ENCODE measurements around the gene ADH6. TPM values are rescaled to one million over a fixed set of nuclear protein-coding genes. Genes with fewer than 3 reads are reported as not detected.

Gene ADH6
- total RNA-seq, 1 donor from 2014 or later: not detected

DNA sequence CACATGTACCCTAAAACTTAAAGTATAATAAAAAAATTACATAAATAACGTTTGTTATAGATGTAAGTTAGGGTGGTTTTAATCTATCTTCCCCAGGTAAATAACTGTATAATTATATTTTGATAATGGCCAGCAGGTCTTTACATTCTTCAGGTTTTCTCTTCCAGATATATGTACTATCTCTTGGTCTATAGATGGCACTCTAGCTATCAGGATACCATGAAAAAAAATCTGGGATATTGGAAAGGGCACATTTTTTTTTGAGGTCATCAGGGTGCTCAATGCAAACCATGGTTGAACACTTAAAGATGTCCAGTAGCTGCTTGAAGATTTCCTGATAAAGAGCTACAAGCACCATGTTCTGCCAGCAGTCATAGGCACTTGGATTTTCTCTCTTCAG is 59.3 kb downstream of the ADH6 start:
- no peak for DNase-seq
- no peaks in the 10 kb centered on the region for H3K4me1 Mint-ChIP-seq

GRCh38 chr4:99157478-99157935 is 61.5 kb downstream of the ADH6 start:
- TF ChIP-seq, protein P1, sequence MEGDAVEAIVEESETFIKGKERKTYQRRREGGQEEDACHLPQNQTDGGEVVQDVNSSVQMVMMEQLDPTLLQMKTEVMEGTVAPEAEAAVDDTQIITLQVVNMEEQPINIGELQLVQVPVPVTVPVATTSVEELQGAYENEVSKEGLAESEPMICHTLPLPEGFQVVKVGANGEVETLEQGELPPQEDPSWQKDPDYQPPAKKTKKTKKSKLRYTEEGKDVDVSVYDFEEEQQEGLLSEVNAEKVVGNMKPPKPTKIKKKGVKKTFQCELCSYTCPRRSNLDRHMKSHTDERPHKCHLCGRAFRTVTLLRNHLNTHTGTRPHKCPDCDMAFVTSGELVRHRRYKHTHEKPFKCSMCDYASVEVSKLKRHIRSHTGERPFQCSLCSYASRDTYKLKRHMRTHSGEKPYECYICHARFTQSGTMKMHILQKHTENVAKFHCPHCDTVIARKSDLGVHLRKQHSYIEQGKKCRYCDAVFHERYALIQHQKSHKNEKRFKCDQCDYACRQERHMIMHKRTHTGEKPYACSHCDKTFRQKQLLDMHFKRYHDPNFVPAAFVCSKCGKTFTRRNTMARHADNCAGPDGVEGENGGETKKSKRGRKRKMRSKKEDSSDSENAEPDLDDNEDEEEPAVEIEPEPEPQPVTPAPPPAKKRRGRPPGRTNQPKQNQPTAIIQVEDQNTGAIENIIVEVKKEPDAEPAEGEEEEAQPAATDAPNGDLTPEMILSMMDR (IDR thresholded peaks at IDR 0.05): no peak
- DNase-seq (no peak), ATAC-seq (ENCODE audit: low read depth) (no peak)
- H3K27me3 Mint-ChIP-seq: no peaks in the 10 kb centered on the region
- no peaks in the 10 kb centered on the region for H3K36me3 Mint-ChIP-seq (ENCODE audit: low read depth)
- POLR2A ChIA-PET: no interaction called here
- H3K4me1 Mint-ChIP-seq: no peaks in the 10 kb centered on the region
- CTCF ChIA-PET: no interaction called here
- H3K9me3 Mint-ChIP-seq: peaks cover 1% of the 10 kb centered on the region
- intact Hi-C loops (cut with micrococcal nuclease): no loop called here
- no peak overlapping the region for H3K4me3 Mint-ChIP-seq
- H3K27ac Mint-ChIP-seq: no peak overlapping the region

More for the DNA sequence above, 59.3 kb downstream of the ADH6 start:
- Mint-ChIP-seq H3K9me3 (peaks cover under 1% of the 10 kb centered on the region), H3K36me3 (ENCODE audit: low read depth) (no peaks in the 10 kb centered on the region), H3K27me3 (no peaks in the 10 kb centered on the region), H3K4me3 (no peak overlapping the region), H3K27ac (no peak overlapping the region)
- intact Hi-C loops (cut with micrococcal nuclease): no loop called here
- ChIA-PET POLR2A (no interaction called here), CTCF (no interaction called here)
- ATAC-seq (ENCODE audit: low read depth): no peak
- TF ChIP-seq, protein P1 (IDR thresholded peaks at IDR 0.05): no peak

GRCh38 chr4:99156992-99157391 is 62.1 kb downstream of the ADH6 start:
- TF ChIP-seq, protein P1 (IDR thresholded peaks at IDR 0.05): no peak
- Mint-ChIP-seq H3K4me3 (no peak overlapping the region), H3K27ac (no peak overlapping the region), H3K9me3 (peaks cover 2% of the 10 kb centered on the region), H3K4me1 (no peaks in the 10 kb centered on the region), H3K36me3 (ENCODE audit: low read depth) (no peaks in the 10 kb centered on the region), H3K27me3 (no peaks in the 10 kb centered on the region)
- ATAC-seq (ENCODE audit: low read depth) (no peak), DNase-seq (no peak)
- CTCF ChIA-PET: no interaction called here
- intact Hi-C loops (cut with micrococcal nuclease): no loop called here
- POLR2A ChIA-PET: no interaction called here

GRCh38 chr4:99154658-99155342 is 64.2 kb downstream of the ADH6 start:
- CTCF ChIA-PET: no interaction called here
- Mint-ChIP-seq H3K27ac (no peak overlapping the region), H3K9me3 (peaks cover 7% of the 10 kb centered on the region), H3K27me3 (no peaks in the 10 kb centered on the region), H3K36me3 (ENCODE audit: low read depth) (no peaks in the 10 kb centered on the region), H3K4me3 (no peak overlapping the region), H3K4me1 (no peaks in the 10 kb centered on the region)
- intact Hi-C loops (cut with micrococcal nuclease): no loop called here
- TF ChIP-seq, protein P1 (IDR thresholded peaks at IDR 0.05): no peak
- DNase-seq (no peak), ATAC-seq (ENCODE audit: low read depth) (no peak)
- POLR2A ChIA-PET: no interaction called here

Other genes starting within 250 kb of the ADH6 start
- 29.9 and 38.6 TPM in 2 replicates for gene METAP1, start 223.5 kb downstream of the ADH6 start, total RNA-seq
- gene ADH5, start 130.5 kb downstream of the ADH6 start, total RNA-seq: 70.1 and 74.2 TPM in 2 replicates
- gene ADH4, start 74.9 kb downstream of the ADH6 start, total RNA-seq: not detected in 2 replicates
- not detected in 2 replicates for gene ADH1A, start 71.7 kb upstream of the ADH6 start, total RNA-seq
- not detected in 2 replicates for gene ADH1B, start 102.2 kb upstream of the ADH6 start, total RNA-seq
- gene ADH1C, start 133.5 kb upstream of the ADH6 start, total RNA-seq: not detected in 2 replicates
- not detected in 2 replicates for gene ADH7, start 216.1 kb upstream of the ADH6 start, total RNA-seq